K562 (cell line): ENCODE results near the gene CCDC87. TPM values are rescaled to one million over a fixed set of nuclear protein-coding genes. Genes with fewer than 3 reads are reported as not detected.

Experiments
- ARID3A ChIP-seq: IDR thresholded peaks from 2 replicates; pipeline ENCODE4 v1.6.1; 2012; ENCODE audit warnings: low read depth, low read length, improper control_type of control experiment, borderline replicate concordance
- CBFA2T2 ChIP-seq: fragments of 450-650 bp; conservative IDR thresholded peaks from 2 replicates; pipeline ENCODE4 v1.6.1; 2017; ENCODE audit warnings: mild to moderate bottlenecking
- CEBPG ChIP-seq, 3 experiments: fragments of 200-800 bp in 1 of 3; sonication (Bioruptor generic) in 1 of 3; sonication (generic) in 1 of 3; formaldehyde crosslinking in 1 of 3; IDR thresholded peaks in 2 of 3; conservative IDR thresholded peaks in 1 of 3; 2 replicates each; pipeline versions ENCODE4 v1.6.1 to v1.8.0; 2016 to 2022; ENCODE audit warnings: missing compliant biosample characterization in 2 of 3, missing genetic modification characterization in 2 of 3, mild to moderate bottlenecking in 1 of 3, missing genetic modification reagents in 1 of 3
- CREB1 ChIP-seq, 2 experiments: sonication (generic) in 1 of 2; formaldehyde crosslinking in 1 of 2; IDR thresholded peaks; 2 replicates each; pipeline versions ENCODE4 v1.6.1 to v1.8.0; 2012 to 2022; ENCODE audit warnings: inconsistent platforms in 1 of 2, mild to moderate bottlenecking in 1 of 2, missing genetic modification reagents in 1 of 2, moderate library complexity in 1 of 2
- CXXC5 ChIP-seq: fragments of 250-450 bp; sonication (Bioruptor Pico); IDR thresholded peaks from 2 replicates; pipeline ENCODE4 v1.8.0; 2022; ENCODE audit warnings: inconsistent platforms, mild to moderate bottlenecking, moderate library complexity
- E2F3 ChIP-seq: fragments of 250-450 bp; sonication (Bioruptor Pico); IDR thresholded peaks from 2 replicates; pipeline ENCODE4 v1.4.0; 2020; ENCODE audit warnings: mild to moderate bottlenecking
- EP400 ChIP-seq: fragments of 450-650 bp; IDR thresholded peaks from 2 replicates; pipeline ENCODE4 v1.6.1; 2017; ENCODE audit warnings: antibody characterized with exemption, mild to moderate bottlenecking, moderate library complexity
- FOXP4 ChIP-seq: sonication (generic); formaldehyde crosslinking; IDR thresholded peaks from 2 replicates; pipeline ENCODE4 v1.8.0; 2022; ENCODE audit warnings: mild to moderate bottlenecking, missing genetic modification reagents, borderline replicate concordance
- KAT7 ChIP-seq: sonication (generic); formaldehyde crosslinking; IDR thresholded peaks from 2 replicates; pipeline ENCODE4 v1.8.0; 2022; ENCODE audit warnings: missing genetic modification reagents, mild to moderate bottlenecking, borderline replicate concordance
- MBD2 ChIP-seq: sonication (generic); IDR thresholded peaks from 2 replicates; pipeline ENCODE4 v1.6.1; 2016; ENCODE audit warnings: low read depth, borderline replicate concordance
- NEUROD1 ChIP-seq: fragments of 150-350 bp; IDR thresholded peaks from 2 replicates; pipeline ENCODE4 v1.6.1; 2014; ENCODE audit warnings: borderline replicate concordance, low read length, low read depth; ENCODE audit not compliant: partially characterized antibody
- POLR2AphosphoS5 ChIP-seq: IDR thresholded peaks from 2 replicates; pipeline ENCODE4 v1.6.1; 2011; ENCODE audit warnings: mild to moderate bottlenecking, low read depth, low read length, moderate library complexity; ENCODE audit not compliant: control insufficient read depth, insufficient read depth
- POLR2G ChIP-seq: fragments of 200-400 bp; formaldehyde crosslinking; IDR thresholded peaks from 2 replicates; pipeline ENCODE4 v1.6.1; 2017; ENCODE audit warnings: low read depth, mild to moderate bottlenecking, antibody characterized with exemption, low read length, moderate library complexity
- SMARCC2 ChIP-seq: fragments of 450-650 bp; IDR thresholded peaks from 2 replicates; pipeline ENCODE4 v1.6.1; 2017; ENCODE audit warnings: antibody characterized with exemption, moderate library complexity, mild to moderate bottlenecking, low read depth
- ZC3H8 ChIP-seq: fragments of 450-650 bp; IDR thresholded peaks from 2 replicates; pipeline ENCODE4 v1.6.1; 2017
- ZNF143 ChIP-seq: sonication (generic); formaldehyde crosslinking; IDR thresholded peaks from 2 replicates; pipeline ENCODE4 v1.9.0; 2022; ENCODE audit warnings: mild to moderate bottlenecking, missing genetic modification reagents
- ZNF253 ChIP-seq: fragments of 250-450 bp; sonication (Bioruptor Pico); conservative IDR thresholded peaks from 2 replicates; pipeline ENCODE4 v1.6.1; 2021; ENCODE audit warnings: mild to moderate bottlenecking
- ZNF431 ChIP-seq: sonication (generic); formaldehyde crosslinking; IDR thresholded peaks from 2 replicates; pipeline ENCODE4 v1.8.0; 2022; ENCODE audit warnings: mild to moderate bottlenecking, missing genetic modification reagents
- ZNF589 ChIP-seq: fragments of 200-800 bp; sonication (Bioruptor generic); IDR thresholded peaks from 2 replicates; pipeline ENCODE4 v1.6.1; 2016; ENCODE audit warnings: low read depth, missing genetic modification characterization, missing compliant biosample characterization
- ZNF707 ChIP-seq: fragments of 250-450 bp; sonication (Bioruptor Pico); conservative IDR thresholded peaks from 2 replicates; pipeline ENCODE4 v1.8.0; 2022; ENCODE audit warnings: inconsistent platforms, mild to moderate bottlenecking, moderate library complexity
- polyA plus RNA-seq, 8 experiments: library from polyadenylated mRNA; depleted of rRNA in 4 of 8; stranded (reverse) in 5 of 8; unstranded in 3 of 8; fragments of >200 nt; fragmentation: Nextera tagmentation in 2 of 8; fragmentation: Illumina TruSeq in 1 of 8; extraction: Ambion mirVana in 2 of 8; extraction: Trizol in 1 of 8; gene quantifications; 2 replicates each; pipeline versions ENCODE4 v1.2.1 to v1.2.3, GENCODE V29; 2011 to 2014; ENCODE audit warnings: inconsistent platforms in 1 of 8, missing spikeins in 1 of 8
- total RNA-seq, 7 experiments: library from RNA; depleted of rRNA in 6 of 7; stranded (reverse); fragments of >200 nt in 6 of 7; fragmentation: Illumina TruSeq in 2 of 7; extraction: Trizol in 2 of 7; gene quantifications; 2 replicates each; pipeline versions ENCODE4 v1.2.1 to v1.2.3, GENCODE V29; 2011 to 2021; ENCODE audit warnings: low replicate concordance in 1 of 7
- TF ChIP-seq, protein P1 (sequence below), 2 experiments: fragments of 450-650 bp; conservative IDR thresholded peaks; 2 replicates each; pipeline ENCODE4 v1.6.1; 2017; ENCODE audit warnings: mild to moderate bottlenecking in 2 of 2, moderate library complexity in 2 of 2

The CCDC87 gene
- total and polyA plus RNA-seq, 9 of the 15 experiments (the other 6 are each of a cell fraction or from before 2014, with no cell fraction given) = 0.03 to 0.44 (median 0.15) TPM; not detected in 1

- TF ChIP-seq KAT7 = no peak
- no peak for TF ChIP-seq ZNF253 (CRISPR knock-in tag)
- TF ChIP-seq ZNF143 (CRISPR knock-in tag) = 0 out of 2 replicates have a peak, but pooled peaks have one; percentile 13
- no peak for TF ChIP-seq E2F3
- peak; percentile 98 for TF ChIP-seq POLR2G
- TF ChIP-seq POLR2AphosphoS5 = peak; percentile 60
- peak; percentile 79 for TF ChIP-seq EP400
- no peak for TF ChIP-seq ARID3A
- no peak for TF ChIP-seq FOXP4
- peak; percentile 48 for TF ChIP-seq CREB1 (IDR thresholded peaks at IDR 0.05)
- no peak; the same call in 1 of the 2 replicates for TF ChIP-seq CREB1 (CRISPR knock-in tag; IDR thresholded peaks at IDR 0.05)
- TF ChIP-seq CXXC5 = peak; percentile 99
- TF ChIP-seq ZNF707 (CRISPR knock-in tag) = no peak
- TF ChIP-seq MBD2 = peak; percentile 78
- no peak for TF ChIP-seq ZNF589 (CRISPR knock-in tag)
- TF ChIP-seq ZNF431 (CRISPR knock-in tag) = peak; percentile 71; the same call in 1 of the 2 replicates
- TF ChIP-seq CEBPG (CRISPR knock-in tag; IDR thresholded peaks at IDR 0.05) = no peak
- TF ChIP-seq CEBPG (tag; conservative IDR thresholded peaks at IDR 0.05 in 1 of 2, IDR thresholded peaks at IDR 0.05 in 1 of 2) = no peak
- peak; percentile 76 for TF ChIP-seq NEUROD1
- TF ChIP-seq, protein P1, sequence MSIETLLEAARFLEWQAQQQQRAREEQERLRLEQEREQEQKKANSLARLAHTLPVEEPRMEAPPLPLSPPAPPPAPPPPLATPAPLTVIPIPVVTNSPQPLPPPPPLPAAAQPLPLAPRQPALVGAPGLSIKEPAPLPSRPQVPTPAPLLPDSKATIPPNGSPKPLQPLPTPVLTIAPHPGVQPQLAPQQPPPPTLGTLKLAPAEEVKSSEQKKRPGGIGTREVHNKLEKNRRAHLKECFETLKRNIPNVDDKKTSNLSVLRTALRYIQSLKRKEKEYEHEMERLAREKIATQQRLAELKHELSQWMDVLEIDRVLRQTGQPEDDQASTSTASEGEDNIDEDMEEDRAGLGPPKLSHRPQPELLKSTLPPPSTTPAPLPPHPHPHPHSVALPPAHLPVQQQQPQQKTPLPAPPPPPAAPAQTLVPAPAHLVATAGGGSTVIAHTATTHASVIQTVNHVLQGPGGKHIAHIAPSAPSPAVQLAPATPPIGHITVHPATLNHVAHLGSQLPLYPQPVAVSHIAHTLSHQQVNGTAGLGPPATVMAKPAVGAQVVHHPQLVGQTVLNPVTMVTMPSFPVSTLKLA (conservative IDR thresholded peaks at IDR 0.05) = peak; percentile 83 to 94
- TF ChIP-seq SMARCC2 = no peak
- no peak for TF ChIP-seq CBFA2T2
- TF ChIP-seq ZC3H8 = no peak
Measured at GRCh38 chr11:66545701-66546367, 47.0 kb downstream of the CCDC87 start, which contains the start of gene ZDHHC24 (continued).
